Measurements from ENCODE around the gene CCDC57.

The CCDC57 gene

GRCh38 chr17:82108496-82108945 lies 104.1 kb downstream of the CCDC57 start:
- Histone ChIP-seq H3K4me1 (ENCODE audit: insufficient read depth, low read length) (peaks cover 24% of the 10 kb centered on the region), H3K27me3 (ENCODE audit: insufficient read depth, low read length) (no peaks in the 10 kb centered on the region), H3K36me3 (ENCODE audit: insufficient read depth, low read length) (no peaks in the 10 kb centered on the region), H3K9me3 (ENCODE audit: low read length) (no peaks in the 10 kb centered on the region), H3K4me3 (ENCODE audit: low read length) (no peak overlapping the region), H2AFZ (ENCODE audit: low read depth, low read length) (no peak overlapping the region)

GRCh38 chr17:82108038-82108437 lies 104.6 kb downstream of the CCDC57 start:
- Histone ChIP-seq H3K4me3 (ENCODE audit: low read length) (no peak overlapping the region), H3K4me1 (ENCODE audit: insufficient read depth, low read length) (peaks cover 29% of the 10 kb centered on the region), H3K36me3 (ENCODE audit: insufficient read depth, low read length) (no peaks in the 10 kb centered on the region), H2AFZ (ENCODE audit: low read depth, low read length) (no peak overlapping the region), H3K9me3 (ENCODE audit: low read length) (no peaks in the 10 kb centered on the region), H3K27me3 (ENCODE audit: insufficient read depth, low read length) (no peaks in the 10 kb centered on the region)

- no peaks in the 10 kb centered on the region for H3K9me3 ChIP-seq (ENCODE audit: low read length)
- H2AFZ ChIP-seq (ENCODE audit: low read depth, low read length) = no peak overlapping the region
- no peak overlapping the region for H3K4me3 ChIP-seq (ENCODE audit: low read length)
- peaks cover 35% of the 10 kb centered on the region for H3K4me1 ChIP-seq (ENCODE audit: insufficient read depth, low read length)
- H3K36me3 ChIP-seq (ENCODE audit: insufficient read depth, low read length) = no peaks in the 10 kb centered on the region
- H3K27me3 ChIP-seq (ENCODE audit: insufficient read depth, low read length) = no peaks in the 10 kb centered on the region
Measured at GRCh38 chr17:82107341-82107860, 105.2 kb downstream of the CCDC57 start.

- no peaks in the 10 kb centered on the region for H3K27me3 ChIP-seq (ENCODE audit: insufficient read depth, low read length)
- no peak overlapping the region for H3K4me3 ChIP-seq (ENCODE audit: low read length)
- no peaks in the 10 kb centered on the region for H3K9me3 ChIP-seq (ENCODE audit: low read length)
- H3K4me1 ChIP-seq (ENCODE audit: insufficient read depth, low read length) = peaks cover 40% of the 10 kb centered on the region
- H3K36me3 ChIP-seq (ENCODE audit: insufficient read depth, low read length) = no peaks in the 10 kb centered on the region
- H2AFZ ChIP-seq (ENCODE audit: low read depth, low read length) = no peak overlapping the region
Measured at GRCh38 chr17:82106688-82107305, 105.8 kb downstream of the CCDC57 start.

- H3K4me1 ChIP-seq (ENCODE audit: insufficient read depth, low read length) = peaks cover 40% of the 10 kb centered on the region
- H3K4me3 ChIP-seq (ENCODE audit: low read length) = no peak overlapping the region
- no peaks in the 10 kb centered on the region for H3K36me3 ChIP-seq (ENCODE audit: insufficient read depth, low read length)
- no peaks in the 10 kb centered on the region for H3K9me3 ChIP-seq (ENCODE audit: low read length)
- no peaks in the 10 kb centered on the region for H3K27me3 ChIP-seq (ENCODE audit: insufficient read depth, low read length)
- H2AFZ ChIP-seq (ENCODE audit: low read depth, low read length) = no peak overlapping the region
Measured at GRCh38 chr17:82105882-82106687, 106.6 kb downstream of the CCDC57 start.

- Histone ChIP-seq H3K36me3 (ENCODE audit: insufficient read depth, low read length) (no peaks in the 10 kb centered on the region), H3K9me3 (ENCODE audit: low read length) (no peaks in the 10 kb centered on the region), H3K4me1 (ENCODE audit: insufficient read depth, low read length) (peaks cover 40% of the 10 kb centered on the region), H3K27me3 (ENCODE audit: insufficient read depth, low read length) (no peaks in the 10 kb centered on the region), H2AFZ (ENCODE audit: low read depth, low read length) (no peak overlapping the region), H3K4me3 (ENCODE audit: low read length) (no peak overlapping the region)
Measured at GRCh38 chr17:82105417-82105881, 107.2 kb downstream of the CCDC57 start.

GRCh38 chr17:82104797-82105416 lies 107.7 kb downstream of the CCDC57 start:
- H3K4me1 ChIP-seq (ENCODE audit: insufficient read depth, low read length) = peaks cover 40% of the 10 kb centered on the region

GRCh38 chr17:82103553-82104451 lies 108.8 kb downstream of the CCDC57 start:
- no peaks in the 10 kb centered on the region for H3K27me3 ChIP-seq (ENCODE audit: insufficient read depth, low read length)
- H3K36me3 ChIP-seq (ENCODE audit: insufficient read depth, low read length) = no peaks in the 10 kb centered on the region
- no peak overlapping the region for H3K4me3 ChIP-seq (ENCODE audit: low read length)
- H3K4me1 ChIP-seq (ENCODE audit: insufficient read depth, low read length) = peaks cover 48% of the 10 kb centered on the region
- no peak overlapping the region for H2AFZ ChIP-seq (ENCODE audit: low read depth, low read length)
- H3K9me3 ChIP-seq (ENCODE audit: low read length) = peaks cover 2% of the 10 kb centered on the region

More at GRCh38 chr17:82104797-82105416, 107.7 kb downstream of the CCDC57 start:
- peaks cover 2% of the 10 kb centered on the region for H3K9me3 ChIP-seq (ENCODE audit: low read length)
- no peak overlapping the region for H3K4me3 ChIP-seq (ENCODE audit: low read length)
- H3K36me3 ChIP-seq (ENCODE audit: insufficient read depth, low read length) = no peaks in the 10 kb centered on the region
- H3K27me3 ChIP-seq (ENCODE audit: insufficient read depth, low read length) = no peaks in the 10 kb centered on the region
- H2AFZ ChIP-seq (ENCODE audit: low read depth, low read length) = no peak overlapping the region

GRCh38 chr17:82101767-82102679 lies 110.6 kb downstream of the CCDC57 start:
- no peak overlapping the region for H3K4me3 ChIP-seq (ENCODE audit: low read length)
- no peaks in the 10 kb centered on the region for H3K27me3 ChIP-seq (ENCODE audit: insufficient read depth, low read length)
- no peaks in the 10 kb centered on the region for H3K36me3 ChIP-seq (ENCODE audit: insufficient read depth, low read length)
- no peak overlapping the region for H2AFZ ChIP-seq (ENCODE audit: low read depth, low read length)
- peaks cover 2% of the 10 kb centered on the region for H3K9me3 ChIP-seq (ENCODE audit: low read length)
- H3K4me1 ChIP-seq (ENCODE audit: insufficient read depth, low read length) = peaks cover 48% of the 10 kb centered on the region

- no peak overlapping the region for H3K4me3 ChIP-seq (ENCODE audit: low read length)
- peaks cover 48% of the 10 kb centered on the region for H3K4me1 ChIP-seq (ENCODE audit: insufficient read depth, low read length)
- peaks cover 1% of the 10 kb centered on the region for H3K36me3 ChIP-seq (ENCODE audit: insufficient read depth, low read length)
- H3K27me3 ChIP-seq (ENCODE audit: insufficient read depth, low read length) = no peaks in the 10 kb centered on the region
- no peak overlapping the region for H2AFZ ChIP-seq (ENCODE audit: low read depth, low read length)
- peaks cover 2% of the 10 kb centered on the region for H3K9me3 ChIP-seq (ENCODE audit: low read length)
Measured at GRCh38 chr17:82101301-82101715, 111.3 kb downstream of the CCDC57 start.

GRCh38 chr17:82100502-82101298 lies 111.9 kb downstream of the CCDC57 start:
- Histone ChIP-seq H3K36me3 (ENCODE audit: insufficient read depth, low read length) (peaks cover 7% of the 10 kb centered on the region), H3K4me1 (ENCODE audit: insufficient read depth, low read length) (peaks cover 45% of the 10 kb centered on the region), H3K9me3 (ENCODE audit: low read length) (peaks cover 2% of the 10 kb centered on the region), H3K4me3 (ENCODE audit: low read length) (no peak overlapping the region), H3K27me3 (ENCODE audit: insufficient read depth, low read length) (no peaks in the 10 kb centered on the region), H2AFZ (ENCODE audit: low read depth, low read length) (no peak overlapping the region)

All from neuron (in vitro differentiated cells).